PFSK-1 (cell line): ENCODE data around the gene PRSS56.

Source experiments
- FOXP2 ChIP-seq: optimal IDR thresholded peaks from 2 replicates; pipeline ENCODE3; 2011; ENCODE audit warnings: borderline replicate concordance, control low read depth, inconsistent platforms; ENCODE audit not compliant: insufficient read depth; ENCODE audit errors: extremely low read length, extremely low read depth
- POLR2AphosphoS5 ChIP-seq: IDR thresholded peaks from 2 replicates; pipeline ENCODE4 v1.6.1; 2012; ENCODE audit warnings: low read depth, mild to moderate bottlenecking, control low read depth, low read length, moderate library complexity
- REST ChIP-seq, 2 experiments: IDR thresholded peaks; 2 replicates each; pipeline versions ENCODE4 v1.6.1 to v1.8.0; 2011 to 2012; ENCODE audit warnings: low read depth in 2 of 2, low read length in 2 of 2, control low read depth in 1 of 2, inconsistent platforms in 1 of 2, mild to moderate bottlenecking in 1 of 2, moderate library complexity in 1 of 2; ENCODE audit not compliant: insufficient read depth in 1 of 2
- SIN3A ChIP-seq: IDR thresholded peaks from 2 replicates; pipeline ENCODE4 v1.6.1; 2012; ENCODE audit warnings: mild to moderate bottlenecking, low read length, moderate library complexity, borderline replicate concordance; ENCODE audit not compliant: insufficient read depth
- TAF1 ChIP-seq: IDR thresholded peaks from 2 replicates; pipeline ENCODE4 v1.6.1; 2012; ENCODE audit warnings: low read length, control low read depth, borderline replicate concordance; ENCODE audit not compliant: insufficient read depth

PRSS56 gene

DNA sequence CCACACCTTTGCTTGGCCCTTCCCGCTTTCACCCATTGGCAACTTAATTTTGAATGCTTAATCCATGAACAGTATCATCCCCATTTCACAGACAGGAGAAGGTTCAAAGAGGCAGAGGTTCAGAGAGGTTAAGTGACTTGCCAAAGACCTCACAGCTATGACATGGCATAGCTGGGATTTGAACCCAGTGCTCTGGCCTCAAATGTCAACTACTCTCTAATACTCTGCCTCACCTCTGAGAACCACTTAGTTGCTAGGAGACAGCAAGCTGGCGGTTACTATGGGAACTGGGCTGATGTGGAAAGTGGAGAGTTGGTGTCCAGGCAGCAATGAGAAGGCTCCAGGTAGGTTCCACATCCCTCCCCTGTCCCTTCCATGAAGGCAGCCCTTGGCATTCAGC, 15.8 kb upstream of the PRSS56 start:
- no peak for TF ChIP-seq REST (IDR thresholded peaks at IDR 0.05; ENCODE audit: insufficient read depth in 1 of 2, low read depth in 2 of 2, low read length in 2 of 2)
- no peak for TF ChIP-seq SIN3A
- TF ChIP-seq FOXP2, result no peak
- no peak for TF ChIP-seq TAF1
- no peak for TF ChIP-seq POLR2AphosphoS5

DNA sequence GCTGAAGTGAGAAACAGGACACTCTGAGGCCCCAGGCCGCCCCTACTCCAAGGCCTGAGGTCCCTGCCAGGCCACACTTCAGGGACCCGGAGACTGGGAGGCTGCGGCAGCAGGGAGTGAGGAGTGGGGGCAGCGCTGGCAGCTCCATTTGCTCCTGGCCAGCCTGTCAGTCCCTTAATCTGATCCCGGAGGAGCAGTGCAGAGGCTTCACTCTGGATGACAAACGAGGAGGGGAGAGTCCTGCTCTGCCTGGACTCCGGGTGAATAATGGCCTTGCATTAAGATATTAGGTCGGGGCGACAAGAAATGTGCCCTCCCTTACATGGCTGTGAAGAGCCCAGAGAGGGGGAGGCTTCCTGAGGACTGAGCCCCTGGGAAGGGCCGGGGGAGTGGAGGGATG, 14.3 kb upstream of the PRSS56 start:
- TF ChIP-seq POLR2AphosphoS5 (no peak), SIN3A (no peak), TAF1 (no peak), FOXP2 (no peak), REST (IDR thresholded peaks at IDR 0.05; ENCODE audit: insufficient read depth in 1 of 2, low read depth in 2 of 2, low read length in 2 of 2) (no peak)

DNA sequence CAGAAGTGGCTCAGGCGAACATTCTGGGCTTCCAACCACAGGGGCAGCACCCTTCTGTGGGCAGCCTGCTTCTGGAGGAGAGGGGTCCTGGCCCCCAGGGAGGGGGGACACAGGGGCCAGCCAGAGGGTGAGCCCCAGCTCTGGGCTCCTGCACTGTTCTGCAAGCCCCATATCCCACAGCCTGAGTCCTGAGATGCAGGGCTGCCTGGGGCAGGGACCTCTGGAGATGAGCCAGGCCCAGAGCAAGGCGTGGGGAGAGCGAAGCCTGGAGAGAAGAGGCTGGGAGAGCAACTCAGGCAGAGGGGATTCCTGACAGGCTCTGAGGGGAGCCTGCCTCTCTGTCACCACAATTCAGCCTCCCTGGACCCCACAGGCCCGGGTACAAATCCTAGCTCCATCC, 13.5 kb upstream of the PRSS56 start:
- TF ChIP-seq SIN3A (no peak), TAF1 (no peak), POLR2AphosphoS5 (no peak)

GRCh38 chr2:232508251-232508650, 11.9 kb upstream of the PRSS56 start:
- TF ChIP-seq POLR2AphosphoS5, result no peak
- TF ChIP-seq FOXP2, result no peak
- no peak for TF ChIP-seq REST (IDR thresholded peaks at IDR 0.05; ENCODE audit: insufficient read depth in 1 of 2, low read depth in 2 of 2, low read length in 2 of 2)
- no peak for TF ChIP-seq SIN3A
- TF ChIP-seq TAF1, result no peak

GRCh38 chr2:232511336-232511890, 8.8 kb upstream of the PRSS56 start:
- TF ChIP-seq TAF1, result no peak
- TF ChIP-seq REST (IDR thresholded peaks at IDR 0.05; ENCODE audit: insufficient read depth in 1 of 2, low read depth in 2 of 2, low read length in 2 of 2), result no peak
- no peak for TF ChIP-seq FOXP2
- no peak for TF ChIP-seq POLR2AphosphoS5
- no peak for TF ChIP-seq SIN3A
